H9 (cell line): Measurements from ENCODE around the gene GFRA1. TPM values are rescaled to one million over a fixed set of nuclear protein-coding genes. Genes with fewer than 3 reads are reported as not detected.

Experiments used
- DNase-seq: peaks from one replicate; pipeline ENCODE4 v3.0.0-alpha.2; 2017
- H2AFZ ChIP-seq: one replicate; pipeline ENCODE4 v1.6.1; 2013; ENCODE audit warnings: mild to moderate bottlenecking, low read length, control low read depth, moderate library complexity
- H2AK5ac ChIP-seq: 2 replicates; pipeline ENCODE4 v1.6.1; 2013; ENCODE audit warnings: low read length, control low read depth, mixed read lengths; ENCODE audit not compliant: insufficient read length
- H2BK120ac ChIP-seq: one replicate; pipeline ENCODE4 v1.6.1; 2013; ENCODE audit warnings: low read depth, mild to moderate bottlenecking, low read length, control low read depth, inconsistent platforms; ENCODE audit not compliant: poor library complexity, severe bottlenecking
- H2BK12ac ChIP-seq: 2 replicates; pipeline ENCODE4 v1.6.1; 2013; ENCODE audit warnings: low read length, control low read depth, mixed read lengths, low read depth; ENCODE audit not compliant: insufficient read length
- H2BK15ac ChIP-seq: 2 replicates; pipeline ENCODE4 v1.6.1; 2013; ENCODE audit warnings: low read depth, low read length, control low read depth
- H2BK20ac ChIP-seq: one replicate; pipeline ENCODE4 v1.6.1; 2013; ENCODE audit warnings: low read depth, mild to moderate bottlenecking, low read length, control low read depth, inconsistent platforms; ENCODE audit not compliant: poor library complexity, severe bottlenecking
- H2BK5ac ChIP-seq: 2 replicates; pipeline ENCODE4 v1.6.1; 2013; ENCODE audit warnings: low read length, control low read depth, mixed read lengths; ENCODE audit not compliant: insufficient read length
- H3K14ac ChIP-seq: 2 replicates; pipeline ENCODE4 v1.6.1; 2013; ENCODE audit warnings: low read length, control low read depth; ENCODE audit not compliant: insufficient read depth
- H3K18ac ChIP-seq: 2 replicates; pipeline ENCODE4 v1.6.1; 2013; ENCODE audit warnings: low read depth, mild to moderate bottlenecking, mixed read lengths, low read length, control low read depth; ENCODE audit not compliant: insufficient read length
- H3K23ac ChIP-seq: 2 replicates; pipeline ENCODE4 v1.6.1; 2013; ENCODE audit warnings: low read length, control low read depth, mixed read lengths, low read depth; ENCODE audit not compliant: insufficient read length
- H3K23me2 ChIP-seq: 2 replicates; pipeline ENCODE4 v1.6.1; 2013; ENCODE audit warnings: low read depth, mild to moderate bottlenecking, mixed read lengths, low read length, control low read depth; ENCODE audit not compliant: insufficient read length, poor library complexity, severe bottlenecking
- H3K27ac ChIP-seq: 2 replicates; pipeline ENCODE4 v1.5.1; 2013; ENCODE audit warnings: low read length, control low read depth, mixed read lengths, low read depth; ENCODE audit not compliant: insufficient read length
- H3K27me3 ChIP-seq: 2 replicates; pipeline ENCODE4 v1.6.1; 2013; ENCODE audit warnings: low read length, control low read depth, inconsistent platforms; ENCODE audit not compliant: insufficient read depth
- H3K4ac ChIP-seq: 2 replicates; pipeline ENCODE4 v1.6.1; 2013; ENCODE audit warnings: low read depth, mild to moderate bottlenecking, control low read depth, inconsistent platforms, low read length, moderate library complexity
- H3K4me1 ChIP-seq: 2 replicates; pipeline ENCODE4 v1.6.1; 2013; ENCODE audit warnings: low read length, control low read depth, inconsistent platforms; ENCODE audit not compliant: insufficient read depth
- H3K4me2 ChIP-seq: 2 replicates; pipeline ENCODE4 v1.6.1; 2013; ENCODE audit warnings: low read length, control low read depth, mixed read lengths; ENCODE audit not compliant: insufficient read length, insufficient read depth
- H3K56ac ChIP-seq: 2 replicates; pipeline ENCODE4 v1.6.1; 2013; ENCODE audit warnings: low read depth, mild to moderate bottlenecking, mixed read lengths, low read length, control low read depth; ENCODE audit not compliant: insufficient read length
- H3K79me1 ChIP-seq: 2 replicates; pipeline ENCODE4 v1.6.1; 2013; ENCODE audit warnings: low read depth, mild to moderate bottlenecking, moderate library complexity, low read length, control low read depth, inconsistent platforms; ENCODE audit not compliant: insufficient read depth, poor library complexity, severe bottlenecking
- H3K79me2 ChIP-seq: 2 replicates; pipeline ENCODE4 v1.6.1; 2013; ENCODE audit warnings: low read length, control low read depth, inconsistent platforms; ENCODE audit not compliant: insufficient read depth
- H3K9ac ChIP-seq: 2 replicates; pipeline ENCODE4 v1.6.1; 2013; ENCODE audit warnings: low read length, control low read depth, mixed read lengths; ENCODE audit not compliant: insufficient read length; ENCODE audit errors: extremely low read depth
- H3K9me3 ChIP-seq: one replicate; pipeline ENCODE4 v1.6.1; 2013; ENCODE audit warnings: low read depth, low read length, inconsistent platforms; ENCODE audit not compliant: control insufficient read depth
- H3T11ph ChIP-seq: one replicate; pipeline ENCODE4 v1.6.1; 2013; ENCODE audit warnings: mild to moderate bottlenecking, low read length, control low read depth, inconsistent platforms
- H4K20me1 ChIP-seq: one replicate; pipeline ENCODE4 v1.6.1; 2013; ENCODE audit not compliant: control insufficient read depth, insufficient read length, insufficient read depth
- H4K5ac ChIP-seq: 2 replicates; pipeline ENCODE4 v1.6.1; 2013; ENCODE audit warnings: low read depth, mild to moderate bottlenecking, mixed read lengths, low read length, control low read depth; ENCODE audit not compliant: insufficient read length
- H4K8ac ChIP-seq: replicated peaks from 2 replicates; pipeline ENCODE4 v1.6.1; 2013; ENCODE audit warnings: low read length, control low read depth, mixed read lengths, low read depth; ENCODE audit not compliant: insufficient read length
- H4K91ac ChIP-seq: 2 replicates; pipeline ENCODE4 v1.6.1; 2013; ENCODE audit warnings: low read depth, mild to moderate bottlenecking, moderate library complexity, mixed read lengths, low read length, control low read depth; ENCODE audit not compliant: insufficient read length
- H3K27ac Mint-ChIP-seq, 3 experiments: 2 replicates in 2 of 3; 3 replicates in 1 of 3; pipeline ENCODE4 v1.8.0; 2020 to 2021; ENCODE audit warnings: mixed read lengths in 3 of 3, mild to moderate bottlenecking in 1 of 3, moderate library complexity in 1 of 3
- H3K27me3 Mint-ChIP-seq: 2 replicates; pipeline ENCODE4 v1.8.0; 2021; ENCODE audit warnings: low read depth, mild to moderate bottlenecking, moderate library complexity, mixed read lengths
- H3K36me3 Mint-ChIP-seq, 3 experiments: 2 replicates in 2 of 3; 3 replicates in 1 of 3; pipeline ENCODE4 v1.8.0; 2020 to 2021; ENCODE audit warnings: low read depth in 3 of 3, mixed read lengths in 3 of 3; ENCODE audit not compliant: insufficient read depth in 1 of 3
- H3K4me1 Mint-ChIP-seq, 2 experiments: 2 replicates each; pipeline ENCODE4 v1.8.0; 2020; ENCODE audit warnings: mixed read lengths in 2 of 2
- H3K4me3 Mint-ChIP-seq, 2 experiments: 2 replicates in 1 of 2; 3 replicates in 1 of 2; pipeline ENCODE4 v1.8.0; 2020 to 2021; ENCODE audit warnings: mild to moderate bottlenecking in 2 of 2, mixed read lengths in 2 of 2, moderate library complexity in 1 of 2
- H3K9me3 Mint-ChIP-seq, 2 experiments: 2 replicates in 1 of 2; 3 replicates in 1 of 2; pipeline ENCODE4 v1.8.0; 2020; ENCODE audit warnings: mild to moderate bottlenecking in 2 of 2, mixed read lengths in 2 of 2, moderate library complexity in 1 of 2
- CTCF ChIP-seq: fragments of 200-600 bp; sonication (generic); conservative IDR thresholded peaks from 3 replicates; pipeline ENCODE4 v1.8.0; 2021; ENCODE audit warnings: antibody characterized with exemption, mild to moderate bottlenecking
- WGBS: extraction: QIAGEN DNeasy Blood & Tissue Kit; methylation state at CpG from one replicate; pipeline ENCODE4 v1.1.7; 2013; ENCODE audit warnings: missing lambda C conversion rate, low lambda C conversion rate, mixed read lengths; ENCODE audit not compliant: insufficient read length; ENCODE audit errors: extremely low coverage; 5-methylcytosine and 5-hydroxymethylcytosine counted together
- total RNA-seq: library from RNA; stranded (reverse); gene quantifications from 2 replicates; pipeline ENCODE4 v1.2.1, GENCODE V29; 2021

GFRA1 gene
- total RNA-seq, 1 experiment from 2014 or later, result 0.24 TPM

DNA sequence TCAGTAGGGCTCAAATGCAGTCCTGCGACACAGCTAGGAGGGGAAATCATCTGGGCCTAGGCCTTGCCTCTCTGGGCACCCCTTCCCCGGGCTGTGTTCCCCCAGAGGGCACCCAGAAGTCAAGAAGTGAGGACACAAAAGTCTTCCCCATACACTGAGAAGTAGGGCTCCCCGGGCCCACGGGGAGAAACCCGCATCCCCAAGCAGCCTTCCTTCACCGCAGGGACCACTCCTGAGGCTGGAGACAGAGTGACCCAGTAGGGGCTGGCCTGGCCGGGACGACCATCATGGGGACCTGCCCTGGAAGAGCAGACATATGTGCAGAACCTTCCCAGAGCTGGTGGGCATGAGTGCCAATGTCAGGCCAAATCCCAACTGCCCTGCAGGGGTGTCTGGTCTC lies 163.5 kb downstream of the GFRA1 start:
- no peaks in the 10 kb centered on the region for H3K27me3 ChIP-seq
- H3K9ac ChIP-seq, result no peak overlapping the region
- no peak overlapping the region for H4K8ac ChIP-seq
- no peak overlapping the region for H2BK20ac ChIP-seq
- no peak overlapping the region for H3K4me3 Mint-ChIP-seq
- H4K5ac ChIP-seq, result no peak overlapping the region
- no peaks in the 10 kb centered on the region for H3K79me1 ChIP-seq
- H4K91ac ChIP-seq, result no peak overlapping the region
- no peak overlapping the region for H3K27ac ChIP-seq
- H3K18ac ChIP-seq, result no peak overlapping the region
- H3K56ac ChIP-seq, result no peak overlapping the region
- peaks cover 0 to 2% of the 10 kb centered on the region in 2 experiments; a peak in 3 of 5 replicates for H3K9me3 Mint-ChIP-seq
- no peak overlapping the region for H2AK5ac ChIP-seq
- no peak overlapping the region for H3K4ac ChIP-seq
- no CpG with 5 or more reads among the region's 8 CpGs for WGBS
- no peak overlapping the region for H2BK5ac ChIP-seq
- H3K79me2 ChIP-seq, result no peaks in the 10 kb centered on the region
- no peak overlapping the region for H3K14ac ChIP-seq
- no peak overlapping the region for H3T11ph ChIP-seq
- no peaks in the 10 kb centered on the region for H3K4me1 ChIP-seq
- peaks cover 0 to 10% of the 10 kb centered on the region in 2 experiments; a peak in 2 of 4 replicates for H3K4me1 Mint-ChIP-seq
- H4K20me1 ChIP-seq, result no peaks in the 10 kb centered on the region
- H3K27ac Mint-ChIP-seq, result no peak overlapping the region
- peaks cover 2 to 4% (median 3%) of the 10 kb centered on the region in 3 experiments; a peak in 5 of 7 replicates for H3K36me3 Mint-ChIP-seq
- H2AFZ ChIP-seq, result no peak overlapping the region
- H3K23me2 ChIP-seq, result no peaks in the 10 kb centered on the region
- no peak overlapping the region for H3K4me2 ChIP-seq
- no peak overlapping the region for H2BK120ac ChIP-seq
- H3K27me3 Mint-ChIP-seq, result peaks cover 6% of the 10 kb centered on the region
- H3K9me3 ChIP-seq, result no peaks in the 10 kb centered on the region
- H3K23ac ChIP-seq, result no peak overlapping the region
- no peak overlapping the region for H2BK12ac ChIP-seq
- peak; percentile 15 for DNase-seq
- no peak overlapping the region for H2BK15ac ChIP-seq
- TF ChIP-seq CTCF, result no peak
